Effector memory CD8-positive, alpha-beta T cell (primary cell): ENCODE data around the gene ALDH1A2.

Experiments used
- ATAC-seq: fragments of 150-1000 bp; cut with Tn5 transposase; replicated peaks from 2 replicates; pipeline ENCODE4 v1.10.0; 2021; ENCODE audit warnings: mild to moderate bottlenecking, moderate library complexity
- DNase-seq, 3 experiments: peaks; one replicate each; pipeline ENCODE4 v3.0.0; 2021
- H3K27ac Mint-ChIP-seq, 2 donors: one replicate each; pipeline ENCODE4 v1.8.0; 2022; ENCODE audit warnings: mild to moderate bottlenecking in 2 of 2, mixed read lengths in 2 of 2, moderate library complexity in 2 of 2
- H3K27me3 Mint-ChIP-seq, 2 donors: one replicate each; pipeline ENCODE4 v1.8.0; 2022; ENCODE audit warnings: mixed read lengths in 2 of 2
- H3K36me3 Mint-ChIP-seq: one replicate; pipeline ENCODE4 v1.8.0; 2022; ENCODE audit warnings: mild to moderate bottlenecking, moderate library complexity, mixed read lengths; ENCODE audit not compliant: insufficient read depth
- H3K4me1 Mint-ChIP-seq, 2 donors: one replicate each; pipeline ENCODE4 v1.8.0; 2022; ENCODE audit warnings: low read depth in 2 of 2, mixed read lengths in 2 of 2
- H3K4me3 Mint-ChIP-seq, 2 donors: one replicate each; pipeline ENCODE4 v1.8.0; 2022; ENCODE audit warnings: mild to moderate bottlenecking in 2 of 2, mixed read lengths in 2 of 2, moderate library complexity in 2 of 2
- H3K9me3 Mint-ChIP-seq, 2 donors: one replicate each; pipeline ENCODE4 v1.8.0; 2022; ENCODE audit warnings: mixed read lengths in 2 of 2

Gene ALDH1A2

GRCh38 chr15:57948351-57949289 lies 116.9 kb downstream of the ALDH1A2 start:
- Mint-ChIP-seq H3K27me3 (peaks cover 35 to 70% of the 10 kb centered on the region in 2 donors), H3K9me3 (no peaks in the 10 kb centered on the region), H3K4me3 (no peak overlapping the region), H3K36me3 (no peaks in the 10 kb centered on the region), H3K27ac (no peak overlapping the region), H3K4me1 (no peaks in the 10 kb centered on the region)
- DNase-seq (no peak), ATAC-seq (no peak)

GRCh38 chr15:57947781-57948180 lies 117.7 kb downstream of the ALDH1A2 start:
- Mint-ChIP-seq H3K9me3 (no peaks in the 10 kb centered on the region), H3K27me3 (peaks cover 33 to 78% of the 10 kb centered on the region in 2 donors), H3K36me3 (no peaks in the 10 kb centered on the region), H3K4me1 (no peaks in the 10 kb centered on the region), H3K27ac (no peak overlapping the region), H3K4me3 (no peak overlapping the region)
- DNase-seq (no peak), ATAC-seq (no peak)

- ATAC-seq (no peak), DNase-seq (no peak)
- Mint-ChIP-seq H3K4me1 (no peaks in the 10 kb centered on the region), H3K9me3 (no peaks in the 10 kb centered on the region), H3K4me3 (no peak overlapping the region), H3K27ac (no peak overlapping the region), H3K27me3 (peaks cover 37 to 80% of the 10 kb centered on the region in 2 donors), H3K36me3 (no peaks in the 10 kb centered on the region)
Observed at GRCh38 chr15:57947282-57947681, 118.2 kb downstream of the ALDH1A2 start.

GRCh38 chr15:57946491-57947048 lies 118.9 kb downstream of the ALDH1A2 start:
- no peak for ATAC-seq
- H3K4me3 Mint-ChIP-seq, result no peak overlapping the region
- H3K27me3 Mint-ChIP-seq, result peaks cover 37 to 80% of the 10 kb centered on the region in 2 donors

GRCh38 chr15:57945616-57946015 lies 119.9 kb downstream of the ALDH1A2 start:
- peaks cover 37 to 79% of the 10 kb centered on the region in 2 donors for H3K27me3 Mint-ChIP-seq
- H3K9me3 Mint-ChIP-seq, result no peaks in the 10 kb centered on the region
- H3K27ac Mint-ChIP-seq, result no peak overlapping the region
- H3K36me3 Mint-ChIP-seq, result no peaks in the 10 kb centered on the region
- H3K4me1 Mint-ChIP-seq, result no peaks in the 10 kb centered on the region
- DNase-seq (no peak), ATAC-seq (no peak)
- H3K4me3 Mint-ChIP-seq, result no peak overlapping the region

More at GRCh38 chr15:57946491-57947048, 118.9 kb downstream of the ALDH1A2 start:
- H3K36me3 Mint-ChIP-seq, result no peaks in the 10 kb centered on the region
- H3K4me1 Mint-ChIP-seq, result no peaks in the 10 kb centered on the region
- no peak overlapping the region for H3K27ac Mint-ChIP-seq
- DNase-seq, result no peak
- no peaks in the 10 kb centered on the region for H3K9me3 Mint-ChIP-seq

GRCh38 chr15:57943754-57944420 lies 121.6 kb downstream of the ALDH1A2 start:
- no peak for DNase-seq
- Mint-ChIP-seq H3K27ac (no peak overlapping the region), H3K27me3 (peaks cover 53 to 93% of the 10 kb centered on the region in 2 donors), H3K4me1 (no peaks in the 10 kb centered on the region), H3K9me3 (no peaks in the 10 kb centered on the region), H3K4me3 (no peak overlapping the region), H3K36me3 (no peaks in the 10 kb centered on the region)
- no peak for ATAC-seq

- no peak for DNase-seq
- Mint-ChIP-seq H3K4me1 (no peaks in the 10 kb centered on the region), H3K27me3 (peaks cover 60 to 95% of the 10 kb centered on the region in 2 donors), H3K27ac (no peak overlapping the region), H3K9me3 (no peaks in the 10 kb centered on the region), H3K36me3 (no peaks in the 10 kb centered on the region), H3K4me3 (no peak overlapping the region)
- no peak for ATAC-seq
Observed at GRCh38 chr15:57943171-57943570, 122.3 kb downstream of the ALDH1A2 start.

- Mint-ChIP-seq H3K4me1 (no peaks in the 10 kb centered on the region), H3K36me3 (no peaks in the 10 kb centered on the region), H3K4me3 (no peak overlapping the region), H3K27me3 (peaks cover 73 to 95% of the 10 kb centered on the region in 2 donors), H3K9me3 (no peaks in the 10 kb centered on the region), H3K27ac (no peak overlapping the region)
- no peak for DNase-seq
- ATAC-seq, result no peak
Observed at GRCh38 chr15:57941816-57942215, 123.7 kb downstream of the ALDH1A2 start.

- peaks cover 56 to 67% of the 10 kb centered on the region in 2 donors for H3K27me3 Mint-ChIP-seq
- ATAC-seq, result no peak
- no peaks in the 10 kb centered on the region for H3K4me1 Mint-ChIP-seq
- no peak overlapping the region for H3K27ac Mint-ChIP-seq
- no peak overlapping the region for H3K4me3 Mint-ChIP-seq
- no peak for DNase-seq
- no peaks in the 10 kb centered on the region for H3K36me3 Mint-ChIP-seq
- no peaks in the 10 kb centered on the region for H3K9me3 Mint-ChIP-seq
Observed at GRCh38 chr15:57932348-57932747, 133.2 kb downstream of the ALDH1A2 start.

- Mint-ChIP-seq H3K36me3 (no peaks in the 10 kb centered on the region), H3K9me3 (no peaks in the 10 kb centered on the region), H3K4me3 (no peak overlapping the region)
Observed at GRCh38 chr15:57931570-57931969, 133.9 kb downstream of the ALDH1A2 start.

GRCh38 chr15:57927091-57927631 lies 138.3 kb downstream of the ALDH1A2 start:
- H3K4me1 Mint-ChIP-seq, result no peaks in the 10 kb centered on the region
- peaks cover 43 to 47% of the 10 kb centered on the region in 2 donors for H3K27me3 Mint-ChIP-seq

More at GRCh38 chr15:57931570-57931969, 133.9 kb downstream of the ALDH1A2 start:
- H3K4me1 Mint-ChIP-seq, result no peaks in the 10 kb centered on the region
- DNase-seq, result no peak
- no peak overlapping the region for H3K27ac Mint-ChIP-seq
- peaks cover 48 to 60% of the 10 kb centered on the region in 2 donors for H3K27me3 Mint-ChIP-seq
- ATAC-seq, result no peak

GRCh38 chr15:57925650-57926049 lies 139.9 kb downstream of the ALDH1A2 start:
- ATAC-seq, result no peak
- H3K36me3 Mint-ChIP-seq, result no peaks in the 10 kb centered on the region
- no peaks in the 10 kb centered on the region for H3K9me3 Mint-ChIP-seq
- no peak overlapping the region for H3K4me3 Mint-ChIP-seq
- H3K4me1 Mint-ChIP-seq, result no peaks in the 10 kb centered on the region
- no peak overlapping the region for H3K27ac Mint-ChIP-seq
- DNase-seq, result no peak
- peaks cover 32 to 47% of the 10 kb centered on the region in 2 donors for H3K27me3 Mint-ChIP-seq

More at GRCh38 chr15:57927091-57927631, 138.3 kb downstream of the ALDH1A2 start:
- no peak for ATAC-seq
- Mint-ChIP-seq H3K27ac (no peak overlapping the region), H3K4me3 (no peak overlapping the region), H3K36me3 (no peaks in the 10 kb centered on the region), H3K9me3 (no peaks in the 10 kb centered on the region)
- DNase-seq, result no peak

- no peak overlapping the region for H3K27ac Mint-ChIP-seq
- ATAC-seq, result no peak
- H3K36me3 Mint-ChIP-seq, result no peaks in the 10 kb centered on the region
- no peaks in the 10 kb centered on the region for H3K4me1 Mint-ChIP-seq
- no peak for DNase-seq
- H3K9me3 Mint-ChIP-seq, result no peaks in the 10 kb centered on the region
- H3K27me3 Mint-ChIP-seq, result peaks cover 35 to 50% of the 10 kb centered on the region in 2 donors
- no peak overlapping the region for H3K4me3 Mint-ChIP-seq
Observed at GRCh38 chr15:57924598-57924997, 140.9 kb downstream of the ALDH1A2 start.
